Measurements from ENCODE around the gene CHST8.
"Not testable (repeated sequence)": the region's sequence is repeated elsewhere in the genome, so short reads cannot be mapped to it uniquely, and the experiment has no call there.

The CHST8 gene

GRCh38 chr19:33646306-33646705, 24.6 kb downstream of the CHST8 start:
- DNase-seq, result no peak

GRCh38 chr19:33647146-33647545, 25.4 kb downstream of the CHST8 start:
- DNase-seq, result no peak

GRCh38 chr19:33649627-33650305, 28.0 kb downstream of the CHST8 start:
- no peak for DNase-seq

- DNase-seq, result no peak
Observed at GRCh38 chr19:33653684-33654083, 31.9 kb downstream of the CHST8 start.

GRCh38 chr19:33654840-33655508, 33.2 kb downstream of the CHST8 start:
- no peak for DNase-seq

- no peak for DNase-seq
Observed at GRCh38 chr19:33659835-33660234, 38.1 kb downstream of the CHST8 start.

- no peak for DNase-seq
Observed at GRCh38 chr19:33660410-33661124, 38.8 kb downstream of the CHST8 start.

GRCh38 chr19:33661336-33661735, 39.6 kb downstream of the CHST8 start:
- DNase-seq, result no peak

- DNase-seq, result no peak
Observed at GRCh38 chr19:33662391-33663092, 40.8 kb downstream of the CHST8 start.

- DNase-seq, result not testable (repeated sequence)
Observed at GRCh38 chr19:33663316-33663715, 41.6 kb downstream of the CHST8 start.

GRCh38 chr19:33664744-33665143, 43.0 kb downstream of the CHST8 start:
- DNase-seq, result no peak

- no peak for DNase-seq
Observed at GRCh38 chr19:33665776-33666595, 44.2 kb downstream of the CHST8 start.

GRCh38 chr19:33667141-33667650, 45.4 kb downstream of the CHST8 start:
- DNase-seq, result no peak

- no peak for DNase-seq
Observed at GRCh38 chr19:33667881-33668280, 46.1 kb downstream of the CHST8 start.

GRCh38 chr19:33668968-33669367, 47.2 kb downstream of the CHST8 start:
- DNase-seq, result no peak

GRCh38 chr19:33669376-33669775, 47.6 kb downstream of the CHST8 start:
- no peak for DNase-seq

GRCh38 chr19:33670398-33670797, 48.6 kb downstream of the CHST8 start:
- DNase-seq, result no peak

- no peak for DNase-seq
Observed at GRCh38 chr19:33671211-33671610, 49.5 kb downstream of the CHST8 start.

- no peak for DNase-seq
Observed at GRCh38 chr19:33673258-33673875, 51.6 kb downstream of the CHST8 start.

GRCh38 chr19:33673996-33674625, 52.4 kb downstream of the CHST8 start:
- DNase-seq, result no peak

GRCh38 chr19:33674626-33675367, 53.0 kb downstream of the CHST8 start:
- no peak for DNase-seq
